Naive thymus-derived CD8-positive, alpha-beta T cell (primary cell): ENCODE results near the gene ANKRD6. TPM values are rescaled to one million over a fixed set of nuclear protein-coding genes. Genes with fewer than 3 reads are reported as not detected.

ENCODE experiments used
- polyA plus RNA-seq, 3 donors: library from polyadenylated mRNA; unstranded; fragments of 300-500 nt; fragmentation: Illumina TruSeq; gene quantifications; one replicate each; pipeline ENCODE4 v1.2.3, GENCODE V29; 2021
- total RNA-seq, 8 experiments: library from RNA in 2 of 8; stranded (reverse) in 2 of 8; gene quantifications; one replicate each; pipeline ENCODE4 v1.2.3 and lab custom pipeline; 2021 to 2026

Gene ANKRD6
- total and polyA plus RNA-seq, 5 experiments from 2014 or later, result 2.1 to 5.8 (median 3.1) TPM

Other genes with a start within 250 kb of the ANKRD6 start
- gene GABRR1, start 215.8 kb upstream of the ANKRD6 start, total RNA-seq, result not detected
- not detected for gene GABRR1, start 215.8 kb upstream of the ANKRD6 start, polyA plus RNA-seq
- 1 to 10 TPM; 1.2 to 2.9 TPM for gene GABRR2, start 117.9 kb upstream of the ANKRD6 start, total RNA-seq
- gene GABRR2, start 117.9 kb upstream of the ANKRD6 start, polyA plus RNA-seq, result not detected
- 10 to 100 TPM; 18.8 to 19.7 TPM for gene UBE2J1, start 80.4 kb upstream of the ANKRD6 start, total RNA-seq
- 10 to 100 TPM; 24.8 to 30.8 (median 27.5) TPM for gene UBE2J1, start 80.4 kb upstream of the ANKRD6 start, polyA plus RNA-seq
- 1 to 10 TPM; 3.5 to 3.9 TPM for gene RRAGD, start 20.9 kb upstream of the ANKRD6 start, total RNA-seq
- gene RRAGD, start 20.9 kb upstream of the ANKRD6 start, polyA plus RNA-seq, result 1 to 10 TPM; 1.1 to 2.8 (median 1.6) TPM
- 10 to 100 TPM; 39.2 to 42.2 TPM for gene LYRM2, start 205.6 kb downstream of the ANKRD6 start, total RNA-seq
- gene LYRM2, start 205.6 kb downstream of the ANKRD6 start, polyA plus RNA-seq, result 10 to 100 TPM; 64.5 to 74.1 (median 66.0) TPM